HG03159 (cell line): Measurements from ENCODE around the gene DGKZ.

ENCODE experiments used
- ATAC-seq: cut with Tn5 transposase; IDR thresholded peaks from one replicate; pipeline ENCODE4 v1.9.1; 2021; ENCODE audit warnings: mild to moderate bottlenecking, moderate library complexity; ENCODE audit not compliant: unreplicated experiment

Gene DGKZ

DNA sequence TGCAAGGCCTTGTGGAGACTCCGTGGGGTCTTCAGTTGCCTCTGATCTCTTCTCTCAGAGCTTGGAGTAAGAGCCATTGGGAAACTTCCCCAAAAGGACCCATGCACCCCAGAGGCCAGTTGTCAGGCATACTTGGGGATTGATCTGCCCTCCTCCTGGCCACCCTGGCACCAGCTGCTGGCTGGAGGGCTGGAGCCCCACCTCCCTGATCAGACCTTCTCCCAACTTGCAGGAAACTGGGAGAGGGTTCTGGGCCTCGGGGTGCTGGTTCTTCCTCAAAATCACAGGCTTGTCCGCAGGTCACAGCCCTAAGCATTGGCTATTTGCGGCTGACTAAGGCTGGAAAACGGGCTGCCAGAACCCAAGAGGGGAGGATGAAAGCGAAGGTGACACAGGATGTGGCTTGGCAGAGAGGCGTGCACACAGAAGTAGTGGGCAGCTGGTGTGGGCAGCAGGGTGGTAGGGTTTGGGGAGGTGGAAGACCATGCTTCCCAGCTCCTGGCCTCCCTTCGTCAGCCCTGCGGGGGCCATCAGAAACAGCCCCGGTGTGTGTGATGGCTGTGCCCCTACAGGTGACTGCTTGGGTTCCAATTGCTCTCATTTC, 1.3 kb upstream of the DGKZ start:
- ATAC-seq = no peak

DNA sequence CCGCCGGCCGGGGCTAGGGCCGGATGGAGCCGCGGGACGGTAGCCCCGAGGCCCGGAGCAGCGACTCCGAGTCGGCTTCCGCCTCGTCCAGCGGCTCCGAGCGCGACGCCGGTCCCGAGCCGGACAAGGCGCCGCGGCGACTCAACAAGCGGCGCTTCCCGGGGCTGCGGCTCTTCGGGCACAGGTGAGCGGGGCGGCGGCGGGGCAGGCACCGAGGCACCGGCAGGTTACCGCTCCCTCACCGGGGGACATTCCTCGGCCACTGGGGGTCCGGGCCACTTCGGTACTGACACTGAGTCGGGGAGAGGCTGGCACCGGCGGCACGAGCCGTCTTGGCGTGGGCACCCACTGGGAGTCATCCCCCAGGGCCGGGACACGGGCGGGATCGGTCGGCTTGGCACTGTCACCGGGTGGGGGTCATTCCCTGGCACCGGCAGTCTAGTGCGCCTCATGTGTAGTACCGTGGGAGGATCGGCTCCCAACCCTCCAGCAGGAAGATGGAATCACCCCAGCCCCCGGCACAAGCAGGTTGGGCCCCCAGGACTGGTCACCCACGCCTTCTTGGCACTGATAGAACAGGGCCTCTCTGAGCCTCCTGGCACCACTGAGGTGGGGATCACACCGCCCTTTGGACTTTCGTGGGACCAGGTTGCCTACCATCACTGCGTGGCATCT, 511 bp downstream of the DGKZ start:
- ATAC-seq = peak; percentile 2

DNA sequence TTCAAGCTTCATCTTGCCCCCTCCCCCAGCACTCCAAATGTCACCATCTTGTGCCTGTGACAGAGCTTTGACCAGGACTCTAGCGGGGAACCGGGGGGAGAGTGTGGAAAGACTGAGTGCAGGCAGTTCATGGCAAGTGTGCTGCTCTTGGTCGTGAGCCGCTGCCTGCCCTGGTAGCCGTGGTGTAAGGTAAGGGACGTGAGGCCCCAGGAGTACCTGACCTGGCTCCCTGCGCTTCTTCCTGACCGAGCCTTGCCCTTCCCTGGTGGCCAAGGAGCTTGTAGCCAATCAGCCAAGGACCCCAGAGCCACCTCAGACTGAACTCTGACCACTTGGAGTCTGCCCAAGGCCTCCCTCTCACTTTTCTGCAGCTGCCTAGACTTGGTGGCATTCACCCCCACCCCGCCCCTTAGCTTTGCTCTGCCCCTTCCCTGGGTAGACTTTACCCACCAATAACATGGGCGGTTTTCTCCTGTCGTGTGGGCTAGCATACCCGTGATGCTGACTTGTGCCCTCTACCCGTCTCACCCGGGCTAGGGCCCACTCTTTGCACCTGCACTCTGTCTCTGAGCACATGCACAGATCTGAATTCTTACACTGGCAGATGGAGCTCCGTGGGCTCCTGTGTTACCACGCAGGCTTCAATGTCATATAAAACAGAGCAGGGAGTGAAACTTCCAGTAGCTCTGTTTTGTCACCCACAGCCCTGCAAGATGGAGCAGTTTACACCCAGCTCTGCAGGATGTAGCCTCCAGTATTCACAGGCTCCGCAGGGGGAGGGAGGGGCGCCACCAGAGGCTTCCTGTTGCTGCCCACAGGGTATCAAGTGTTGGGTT, 1.5 kb downstream of the DGKZ start:
- no peak for ATAC-seq

DNA sequence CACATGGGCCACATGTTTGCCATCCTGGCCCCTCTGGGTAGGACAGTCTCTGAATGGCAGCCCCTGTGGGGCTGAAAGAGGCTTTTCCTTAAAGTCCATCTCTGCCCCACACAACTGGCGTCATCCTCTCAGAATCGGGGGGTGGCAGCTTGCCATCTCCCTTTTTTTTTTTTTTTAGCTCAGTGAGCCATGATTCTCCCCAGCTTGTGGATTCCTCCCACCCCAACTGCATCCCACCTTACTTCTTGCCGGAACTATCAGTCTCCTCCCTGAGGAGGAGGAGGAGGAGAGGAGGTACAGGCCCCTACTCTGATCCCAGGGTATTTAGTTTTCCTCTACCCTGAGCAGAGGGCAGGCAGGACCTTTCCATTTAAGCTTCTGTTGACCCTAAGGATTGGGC, 3.4 kb downstream of the DGKZ start:
- no peak for ATAC-seq

- no peak for ATAC-seq
Measured at GRCh38 chr11:46351148-46351547, 3.9 kb downstream of the DGKZ start.

GRCh38 chr11:46351606-46352005, 4.3 kb downstream of the DGKZ start:
- ATAC-seq = no peak

DNA sequence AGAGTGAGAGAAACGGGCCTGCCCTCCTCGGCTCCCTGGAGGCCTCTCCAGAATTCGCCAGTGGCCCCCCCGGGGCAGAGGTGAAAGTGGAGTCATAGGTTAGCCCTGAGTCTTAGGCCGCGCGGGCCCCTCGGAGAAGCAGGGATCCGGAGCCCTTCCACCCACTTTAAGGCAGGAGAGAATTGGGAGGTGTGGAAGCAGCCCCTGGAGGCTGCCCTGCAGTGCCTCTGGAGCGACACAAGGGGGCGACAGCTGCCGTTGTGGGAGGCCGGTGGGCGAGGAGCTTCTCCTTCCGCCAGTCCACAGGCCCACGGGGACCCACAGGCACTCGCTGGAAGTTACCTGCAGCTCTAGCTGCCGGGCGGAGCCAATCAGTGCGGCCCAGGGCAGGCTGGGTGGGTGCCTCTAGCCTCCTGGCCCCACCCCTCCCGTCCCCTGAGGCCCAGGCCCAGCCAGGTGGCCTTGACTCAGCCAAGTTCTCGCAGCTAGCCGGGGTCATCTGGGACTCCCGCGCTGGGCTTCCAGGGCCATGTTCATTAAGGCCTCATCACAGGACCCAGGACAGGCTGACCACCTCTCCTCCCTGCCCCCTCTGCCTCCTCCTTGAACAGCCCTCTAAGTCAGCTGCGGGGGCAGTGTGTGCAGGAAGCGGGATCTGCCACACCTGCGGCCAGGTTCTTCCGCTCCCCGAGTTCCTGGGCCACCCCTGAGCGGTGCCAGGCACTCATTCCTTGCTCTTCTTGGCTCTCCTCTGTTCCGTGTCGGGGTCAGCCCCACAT, 5.0 kb downstream of the DGKZ start:
- ATAC-seq = no peak

DNA sequence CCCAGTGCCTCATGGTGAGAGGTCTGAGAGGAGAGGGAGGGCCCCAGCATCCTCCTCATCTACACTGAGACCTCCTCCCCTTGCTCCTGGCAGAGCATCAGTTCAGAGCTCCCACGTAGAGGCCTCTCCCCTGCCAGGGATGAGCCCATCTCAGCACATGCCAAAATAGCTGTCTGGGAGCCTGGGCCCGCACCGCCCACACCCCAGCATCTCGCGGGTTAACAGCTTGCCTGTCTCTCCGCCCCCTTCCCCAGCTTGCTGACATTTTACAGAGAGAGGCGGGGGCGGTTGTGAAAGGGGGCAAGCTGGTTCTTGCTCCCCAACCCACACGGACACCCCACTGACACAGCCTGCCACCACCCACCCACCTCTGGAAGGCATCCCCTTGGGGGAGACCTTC, 6.4 kb downstream of the DGKZ start:
- no peak for ATAC-seq

DNA sequence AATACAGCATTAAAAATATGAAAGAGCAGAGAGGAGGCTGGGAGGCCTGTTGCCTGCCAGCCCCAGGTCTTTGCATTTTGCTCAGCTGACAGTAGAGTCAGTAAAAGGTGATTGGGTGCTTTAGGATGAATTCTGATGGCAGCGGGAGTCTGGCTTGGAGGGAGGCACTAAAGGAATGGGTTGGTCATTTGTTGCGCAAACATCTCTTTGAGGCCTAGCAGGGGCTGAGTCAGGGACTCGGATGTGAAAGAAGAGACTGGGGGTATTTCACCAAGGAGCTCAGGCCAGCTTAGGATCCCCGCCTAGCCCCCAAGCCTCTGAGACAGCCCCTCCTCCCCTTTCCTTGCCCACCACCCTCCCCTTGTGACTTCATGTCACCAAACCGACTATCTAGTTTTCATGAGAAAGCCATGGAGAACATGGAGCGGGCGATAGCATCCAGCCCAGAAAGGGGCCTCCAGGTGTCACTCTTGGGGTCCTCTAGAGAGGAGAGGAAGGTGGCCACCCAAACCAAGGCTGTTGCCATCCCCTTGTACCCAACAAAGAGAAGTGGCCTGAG, 9.7 kb downstream of the DGKZ start:
- no peak for ATAC-seq

GRCh38 chr11:46357483-46357936, 10.2 kb downstream of the DGKZ start:
- ATAC-seq = no peak

DNA sequence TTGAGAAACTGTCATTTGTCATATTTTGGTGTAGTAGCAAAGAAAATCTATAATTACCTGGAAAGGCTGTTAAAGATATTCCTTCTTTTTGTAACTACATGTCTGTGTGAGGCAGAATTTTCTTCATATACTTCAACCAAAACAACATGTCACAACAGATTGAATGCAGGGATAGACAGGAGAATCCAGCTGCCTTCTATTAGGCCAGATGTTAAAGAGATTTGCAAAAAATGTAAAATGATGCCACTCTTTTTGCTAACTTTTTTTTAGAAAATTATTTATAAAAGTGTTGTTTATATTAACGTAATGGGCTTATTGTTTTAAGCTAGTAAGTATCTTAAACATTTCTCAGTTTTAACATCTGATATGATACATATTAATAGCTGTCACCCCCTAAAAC, 12.7 kb downstream of the DGKZ start:
- ATAC-seq = no peak

DNA sequence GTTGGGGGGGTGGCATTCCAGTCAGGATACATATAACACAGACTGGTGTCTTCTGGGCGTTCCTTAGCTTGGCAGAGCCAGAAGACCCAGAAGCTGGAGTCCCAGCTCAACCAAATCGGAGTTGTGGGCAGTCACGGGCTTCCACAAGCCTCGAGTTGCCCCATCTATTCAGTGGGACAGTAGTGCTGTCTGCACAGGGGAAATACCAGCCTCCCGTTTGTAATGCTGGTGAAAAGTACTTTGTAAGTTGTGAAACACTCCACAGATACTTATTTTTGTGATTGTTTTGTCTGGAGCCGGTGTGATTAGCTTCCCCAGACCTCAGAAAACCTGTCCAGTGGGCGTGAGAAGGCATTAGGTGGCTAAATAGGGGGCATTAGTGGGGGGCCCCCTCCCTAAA, 13.6 kb downstream of the DGKZ start:
- ATAC-seq = no peak

DNA sequence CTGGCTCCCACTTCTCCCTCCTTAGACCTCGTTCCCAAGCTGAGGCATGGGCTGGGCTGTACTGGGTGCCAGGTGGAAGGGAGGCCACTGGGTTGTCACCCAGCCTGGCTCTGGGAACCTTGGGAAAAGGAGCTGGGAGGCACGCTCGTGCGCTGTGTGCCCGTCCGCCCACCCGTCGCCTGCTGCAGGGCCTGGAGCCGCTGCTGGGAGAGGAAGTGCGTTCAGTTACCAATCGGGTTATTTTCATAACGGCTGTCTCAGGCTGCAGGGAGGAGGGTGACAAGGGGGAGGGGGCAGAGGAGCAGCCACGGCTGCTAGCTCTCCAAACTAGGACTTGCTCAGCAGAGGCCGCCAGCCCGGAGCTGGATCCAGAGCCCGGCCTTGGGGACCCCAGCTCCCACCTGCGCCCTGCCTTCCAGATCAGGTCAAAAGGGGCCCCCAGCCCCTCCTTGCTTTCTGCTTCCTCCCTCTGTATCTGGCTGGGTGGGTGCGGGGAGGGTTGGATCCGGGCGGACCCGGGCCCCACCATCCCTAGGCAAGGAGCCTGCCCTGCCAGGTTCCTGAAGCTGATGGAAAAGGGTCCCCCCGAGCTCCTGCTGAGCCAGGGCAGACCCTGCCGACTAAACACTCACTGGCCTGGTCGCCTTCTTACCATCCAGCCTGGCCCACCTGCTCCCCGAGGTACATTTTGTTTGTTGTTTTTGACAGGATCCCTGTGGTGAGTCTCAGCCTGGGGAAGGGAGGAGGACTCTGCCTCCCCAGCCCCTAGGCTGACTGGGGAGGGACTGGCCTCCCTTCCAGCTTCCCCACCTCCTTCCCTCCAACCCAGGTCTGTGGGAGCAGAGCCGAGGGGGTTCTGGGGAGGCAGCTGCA, 14.3 kb downstream of the DGKZ start:
- peak; percentile 88 for ATAC-seq

DNA sequence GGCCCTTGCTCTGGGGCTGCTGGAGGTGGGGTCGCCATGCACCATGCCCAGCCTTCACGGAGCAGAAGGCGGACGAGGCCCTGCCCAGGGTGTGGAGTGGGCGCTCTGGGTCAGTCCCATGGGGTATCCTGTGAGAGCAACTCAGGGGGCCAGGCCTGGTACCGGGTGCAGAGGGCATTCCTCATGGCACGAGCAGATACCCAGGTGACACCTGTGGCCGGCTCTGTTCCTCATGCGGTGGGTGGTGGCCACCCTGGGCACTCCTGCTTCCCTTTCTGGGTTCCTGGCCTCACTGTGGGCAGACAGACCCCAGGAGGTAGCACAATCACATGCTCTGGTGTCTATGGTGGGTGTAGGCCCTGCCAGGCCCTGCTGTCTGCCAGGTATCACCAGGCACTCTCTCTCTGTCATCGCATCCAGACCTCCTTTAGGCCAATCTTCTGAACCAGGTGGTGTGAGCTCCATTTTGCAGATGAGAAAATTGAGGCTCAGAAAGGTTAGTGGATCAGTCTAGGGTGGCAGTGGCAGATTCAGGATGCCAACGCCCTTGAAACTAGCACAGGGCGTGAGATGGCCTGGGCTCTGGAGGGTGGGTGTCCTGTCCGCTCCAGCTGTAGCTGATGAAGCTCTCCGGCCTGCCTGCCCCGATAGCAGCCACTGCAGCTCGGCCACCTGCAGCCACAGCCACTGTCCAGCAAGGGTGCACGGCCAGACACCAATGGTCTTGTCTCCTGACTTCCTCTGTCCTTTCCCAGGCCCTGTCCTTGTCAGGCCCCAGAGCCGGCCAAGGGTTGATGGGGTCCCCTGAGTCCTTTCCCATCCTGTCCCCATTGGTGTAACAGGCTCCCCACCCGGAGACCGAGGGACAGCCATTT, 15.1 kb downstream of the DGKZ start:
- no peak for ATAC-seq

DNA sequence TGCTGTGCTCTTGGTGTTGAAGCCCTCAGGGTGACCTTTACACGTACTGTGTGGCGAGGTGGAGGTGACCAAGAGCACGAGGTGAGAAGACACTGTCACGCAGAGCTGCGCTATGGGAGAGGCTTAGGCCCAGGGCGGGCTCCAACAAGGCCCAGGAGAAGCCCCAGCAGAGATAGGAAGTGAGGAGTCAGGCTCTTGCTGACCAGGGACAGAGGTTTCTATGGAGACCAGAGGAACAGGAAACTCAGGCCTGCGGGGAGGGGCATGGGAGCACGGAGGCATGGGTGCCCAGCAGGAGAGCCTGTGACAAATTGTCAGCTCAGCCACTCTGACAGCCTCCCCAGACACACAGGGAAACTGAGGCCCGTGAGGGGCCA, 15.8 kb downstream of the DGKZ start:
- no peak for ATAC-seq

- no peak for ATAC-seq
Measured at GRCh38 chr11:46363455-46364005, 16.3 kb downstream of the DGKZ start.

DNA sequence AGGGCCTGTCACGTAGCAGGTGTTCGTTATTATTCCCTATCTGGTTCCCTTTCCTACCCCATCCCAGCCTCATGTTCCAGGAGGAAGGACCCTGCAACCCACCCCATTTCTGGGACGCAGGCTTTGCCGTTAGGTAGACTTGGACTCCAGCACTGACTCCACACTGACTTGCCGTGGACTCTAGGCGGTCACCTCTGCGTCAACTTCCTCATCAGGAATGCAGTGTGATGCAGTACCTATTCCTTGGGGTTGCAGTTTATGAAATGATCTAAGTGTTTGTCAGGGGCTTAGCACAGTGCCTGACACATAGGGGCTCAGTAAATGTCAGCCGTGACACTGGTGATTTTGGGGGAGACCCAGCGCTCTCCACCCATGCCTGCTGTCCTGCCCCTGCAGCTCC, 16.8 kb downstream of the DGKZ start:
- ATAC-seq = no peak

DNA sequence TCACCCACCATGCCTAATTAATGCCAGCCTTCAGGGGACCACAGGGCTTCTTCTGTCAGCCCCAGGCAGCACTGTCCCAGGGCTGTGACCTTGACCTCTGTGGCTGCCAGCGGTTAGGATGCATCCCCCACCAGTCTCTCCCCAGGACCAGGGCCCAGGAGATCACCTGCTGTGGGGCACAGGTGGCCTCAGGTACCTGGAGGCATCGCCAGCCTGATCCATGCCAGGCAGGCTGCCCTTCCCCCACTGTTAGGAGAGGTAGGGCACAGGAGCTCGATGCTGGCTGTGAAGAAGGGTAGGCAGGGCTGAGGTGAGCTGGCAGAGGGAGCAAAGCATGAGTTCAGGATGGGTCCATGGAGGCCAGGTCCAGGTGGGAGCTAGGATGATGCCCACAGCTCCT, 17.5 kb downstream of the DGKZ start:
- ATAC-seq = no peak

DNA sequence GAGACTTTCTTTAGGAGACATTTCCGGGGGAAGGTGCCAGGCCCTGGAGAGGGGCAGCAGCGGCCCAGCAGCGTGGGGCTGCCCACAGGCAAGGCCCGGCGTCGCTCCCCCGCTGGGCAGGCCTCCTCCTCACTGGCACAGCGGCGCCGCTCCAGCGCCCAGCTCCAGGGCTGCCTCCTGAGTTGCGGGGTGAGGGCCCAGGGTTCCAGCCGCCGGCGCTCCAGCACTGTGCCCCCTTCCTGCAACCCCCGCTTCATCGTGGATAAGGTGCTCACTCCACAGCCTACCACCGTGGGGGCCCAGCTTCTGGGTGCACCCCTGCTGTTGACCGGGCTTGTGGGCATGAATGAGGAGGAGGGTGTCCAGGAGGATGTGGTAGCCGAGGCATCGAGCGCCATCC, 19.0 kb downstream of the DGKZ start:
- ATAC-seq = no peak
